ENCODE data around the gene CCL27.

GRCh38 chr9:34653151-34654072 is 9.0 kb downstream of the CCL27 start:
- TF ChIP-seq ZNF274 (IDR thresholded peaks at IDR 0.05; ENCODE audit: low read depth, low read length), result no peak
- TF ChIP-seq SUZ12 (IDR thresholded peaks at IDR 0.05; ENCODE audit: extremely low read depth, insufficient read depth, insufficient read length), result no peak

All from NT2/D1 (cell line).